HEK293T (cell line): ENCODE results near the gene KCNA2.

ENCODE experiments used
- ARNT ChIP-seq: fragments of 450-650 bp; IDR thresholded peaks from 2 replicates; pipeline ENCODE4 v1.6.1; 2017; ENCODE audit warnings: mild to moderate bottlenecking
- CTBP1 ChIP-seq: fragments of 450-650 bp; IDR thresholded peaks from 2 replicates; pipeline ENCODE4 v1.6.1; 2016; ENCODE audit warnings: borderline replicate concordance
- ELF4 ChIP-seq: fragments of 450-650 bp; IDR thresholded peaks from 2 replicates; pipeline ENCODE4 v1.6.1; 2017; ENCODE audit warnings: antibody characterized with exemption
- FOXK2 ChIP-seq: fragments of 450-650 bp; IDR thresholded peaks from 2 replicates; pipeline ENCODE4 v1.6.1; 2016; ENCODE audit warnings: mild to moderate bottlenecking
- FOXM1 ChIP-seq: fragments of 450-650 bp; IDR thresholded peaks from 2 replicates; pipeline ENCODE4 v1.6.1; 2017; ENCODE audit warnings: mild to moderate bottlenecking, borderline replicate concordance
- PKNOX1 ChIP-seq: fragments of 450-650 bp; IDR thresholded peaks from 2 replicates; pipeline ENCODE4 v1.6.1; 2016
- SP1 ChIP-seq: fragments of 450-650 bp; IDR thresholded peaks from 2 replicates; pipeline ENCODE4 v1.6.1; 2017
- TARDBP ChIP-seq: fragments of 450-650 bp; IDR thresholded peaks from 2 replicates; pipeline ENCODE4 v1.6.1; 2016
- ZNF384 ChIP-seq: fragments of 450-650 bp; IDR thresholded peaks from 2 replicates; pipeline ENCODE4 v1.6.1; 2016

- TF ChIP-seq PKNOX1 = no peak
- TF ChIP-seq TARDBP = no peak
- TF ChIP-seq SP1 = no peak
- no peak for TF ChIP-seq FOXK2
- TF ChIP-seq ZNF384 = no peak
- TF ChIP-seq ELF4 = no peak
- TF ChIP-seq CTBP1 = no peak
- no peak for TF ChIP-seq FOXM1
- TF ChIP-seq ARNT = no peak
Observed at GRCh38 chr1:110594456-110595352, 11.5 kb downstream of the KCNA2 start.
